Measurements from ENCODE around the gene MLLT3.

Gene MLLT3

DNA sequence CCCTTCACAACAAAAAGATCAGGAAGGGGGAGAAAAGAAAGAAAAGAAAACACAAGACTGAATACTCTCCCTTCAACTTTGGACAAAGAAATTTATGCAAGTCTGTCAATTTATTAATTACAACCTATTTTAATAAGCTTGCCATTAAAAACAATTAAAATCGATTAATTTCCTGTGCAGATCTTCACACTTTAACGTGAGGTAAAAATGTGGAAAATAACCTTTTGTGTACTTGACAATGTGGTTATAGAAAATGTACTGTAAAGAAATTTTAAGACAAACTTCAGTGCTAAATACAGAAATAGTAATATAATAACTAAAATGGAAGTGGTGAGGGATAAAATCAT, 2.7 kb upstream of the MLLT3 start:
- no peak for DNase-seq (ENCODE audit: low spot score)

DNA sequence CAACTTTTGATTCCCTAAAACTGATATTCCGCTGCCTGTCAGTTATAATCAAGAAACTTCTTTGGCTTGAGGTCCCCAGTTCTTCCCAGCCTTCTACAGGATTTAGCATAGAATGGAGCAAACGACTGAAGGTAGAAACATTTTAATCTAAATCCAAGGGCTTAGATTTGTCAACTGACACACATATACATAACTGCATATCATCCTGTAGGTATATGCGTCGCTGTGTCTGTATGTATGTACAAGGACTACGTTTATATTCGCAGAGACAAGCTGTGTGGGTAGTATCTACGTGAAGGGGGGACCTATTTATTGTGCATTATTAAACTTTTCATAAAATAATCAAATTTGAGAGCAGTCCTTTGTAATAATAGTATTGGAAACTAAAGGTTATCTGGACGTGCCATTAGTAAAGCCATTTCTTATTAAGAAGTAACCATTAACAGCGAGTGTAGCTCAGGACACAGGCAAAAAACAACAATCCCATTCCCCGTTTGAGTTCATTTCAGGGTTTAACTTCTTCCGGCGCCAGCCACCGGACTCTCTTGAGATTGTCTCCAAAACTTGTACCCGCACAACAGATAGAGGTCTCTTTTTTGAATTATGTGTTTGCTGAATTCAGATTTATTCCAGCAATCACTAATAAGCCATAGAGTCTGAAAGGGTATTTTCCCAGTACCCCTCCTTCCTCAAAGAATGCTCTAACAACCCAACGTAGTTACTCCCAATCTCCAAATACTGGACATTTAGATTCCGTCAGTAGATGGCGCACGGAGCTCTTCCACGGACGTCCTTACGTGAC, 2.1 kb upstream of the MLLT3 start:
- DNase-seq (ENCODE audit: low spot score), result peak; percentile 78

DNA sequence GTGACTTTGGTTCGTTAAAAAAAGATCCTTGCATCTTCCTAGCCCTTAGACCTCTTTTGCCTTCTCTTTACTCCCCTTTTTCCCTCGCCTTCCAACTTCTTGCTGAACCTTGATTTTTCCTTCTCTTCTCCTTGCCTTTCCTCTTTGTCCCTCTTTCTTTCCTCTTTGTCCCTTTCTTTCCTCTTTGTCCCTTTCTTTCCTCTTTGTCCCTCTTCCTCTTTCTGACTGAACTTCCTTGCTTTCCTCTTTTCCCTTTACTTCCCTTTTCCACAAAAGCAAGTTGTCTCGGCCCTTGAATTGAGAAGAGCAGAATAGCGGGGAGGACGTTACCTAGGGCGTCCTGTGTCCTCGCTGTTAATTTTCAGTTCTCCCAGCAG, 1.4 kb upstream of the MLLT3 start:
- DNase-seq (ENCODE audit: low spot score), result peak; percentile 3

GRCh38 chr9:20623021-20623747, 885 bp upstream of the MLLT3 start:
- DNase-seq (ENCODE audit: low spot score), result peak; percentile 22

DNA sequence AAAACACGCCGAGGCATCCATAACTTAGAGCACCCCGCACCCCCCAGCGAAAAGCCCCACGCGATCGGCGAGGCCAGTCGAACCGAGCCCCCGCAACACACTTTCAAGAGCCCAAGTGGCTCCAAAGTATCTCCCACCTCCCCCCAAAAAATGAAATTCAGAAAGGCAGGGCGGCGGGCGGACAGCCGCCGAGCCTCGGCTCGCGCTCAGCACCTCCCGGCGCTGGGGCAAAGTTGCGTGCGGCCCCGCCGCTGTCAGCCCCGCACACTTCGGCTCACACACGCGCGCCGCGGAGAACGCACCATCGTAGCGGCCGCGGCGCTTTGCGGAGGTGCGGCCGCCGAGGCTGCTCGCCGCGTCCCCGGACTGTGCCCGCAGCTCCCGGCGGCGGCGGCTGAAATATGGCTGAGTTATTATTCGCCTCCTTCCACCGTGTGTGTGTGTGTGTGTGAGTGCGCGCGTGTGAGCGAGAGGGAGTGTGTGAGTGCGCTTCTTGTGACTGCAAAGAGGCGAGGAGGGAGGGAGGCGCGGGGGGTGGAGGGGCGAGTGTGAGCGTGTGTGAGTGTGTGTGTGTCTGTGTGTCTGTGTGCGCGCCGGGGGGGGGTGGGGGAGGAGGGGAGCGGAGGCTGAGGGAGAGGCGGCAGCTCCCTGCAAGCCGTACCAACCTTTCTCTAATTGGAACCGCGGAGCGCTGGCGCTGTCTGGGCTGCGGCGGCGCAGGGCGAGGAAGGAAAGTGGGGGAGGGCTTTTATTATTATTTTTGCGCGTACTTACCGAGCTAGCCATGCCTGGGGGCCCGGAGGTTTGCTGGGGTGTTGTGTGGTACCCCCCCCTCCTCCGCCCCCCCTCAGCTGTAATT, 599 bp downstream of the MLLT3 start:
- DNase-seq (ENCODE audit: low spot score), result peak; percentile 69

GRCh38 chr9:20620650-20621470, 1.4 kb downstream of the MLLT3 start:
- peak; percentile 23 for DNase-seq (ENCODE audit: low spot score)

DNA sequence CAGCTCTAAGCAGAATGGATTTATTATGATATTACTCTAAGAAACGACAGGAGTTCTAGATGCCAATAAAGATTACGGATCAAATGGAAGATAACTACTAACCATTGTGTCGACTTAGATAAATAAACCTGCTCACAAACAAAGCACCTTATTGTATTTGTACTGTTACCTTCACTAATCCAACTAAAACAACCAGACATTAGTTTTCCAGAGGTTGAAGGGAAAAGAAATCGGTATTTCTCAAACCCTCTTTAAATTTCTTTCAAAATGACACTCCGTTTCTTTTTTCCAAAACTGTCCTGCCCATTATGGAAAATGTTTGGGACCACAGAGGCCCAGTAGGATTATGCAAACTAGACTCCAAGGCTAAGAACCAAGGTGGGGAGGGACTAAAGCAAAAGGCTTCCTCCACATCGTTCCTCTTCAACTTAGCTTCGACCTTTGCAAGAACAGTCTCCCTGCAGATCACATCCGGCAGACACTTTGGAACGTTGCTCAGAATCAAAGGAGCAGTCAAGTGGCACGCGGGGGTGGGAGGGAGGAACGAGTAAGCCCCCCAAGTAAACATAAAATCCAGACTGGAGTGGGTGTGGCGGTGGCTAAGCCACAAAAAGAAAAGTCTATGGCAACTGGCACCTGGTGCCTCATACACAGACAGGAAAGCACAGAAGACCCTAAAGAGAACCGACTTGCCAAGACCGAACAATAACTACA, 2.7 kb downstream of the MLLT3 start:
- no peak for DNase-seq (ENCODE audit: low spot score)

- peak; percentile 83 for DNase-seq (ENCODE audit: low spot score)
Observed at GRCh38 chr9:20618361-20618802, 3.9 kb downstream of the MLLT3 start.

DNA sequence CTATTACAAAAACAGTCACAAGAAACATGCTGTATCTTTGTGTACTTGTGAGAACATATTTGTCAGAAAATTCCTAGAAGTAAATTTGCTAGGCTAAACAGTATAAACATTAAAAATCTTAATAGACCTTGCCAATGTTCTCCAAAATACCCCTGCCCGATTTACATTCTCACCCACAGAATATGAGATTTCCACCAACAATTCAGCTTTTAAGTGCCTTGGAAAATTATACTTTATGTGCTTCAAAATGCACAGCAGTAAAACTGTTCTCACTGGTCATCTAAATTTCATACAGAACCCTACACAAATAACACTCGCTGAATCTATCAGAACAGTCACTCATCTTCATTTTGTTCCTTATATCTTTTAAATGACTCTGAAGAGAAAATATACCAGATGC, 5.5 kb downstream of the MLLT3 start:
- no peak for DNase-seq (ENCODE audit: low spot score)

DNA sequence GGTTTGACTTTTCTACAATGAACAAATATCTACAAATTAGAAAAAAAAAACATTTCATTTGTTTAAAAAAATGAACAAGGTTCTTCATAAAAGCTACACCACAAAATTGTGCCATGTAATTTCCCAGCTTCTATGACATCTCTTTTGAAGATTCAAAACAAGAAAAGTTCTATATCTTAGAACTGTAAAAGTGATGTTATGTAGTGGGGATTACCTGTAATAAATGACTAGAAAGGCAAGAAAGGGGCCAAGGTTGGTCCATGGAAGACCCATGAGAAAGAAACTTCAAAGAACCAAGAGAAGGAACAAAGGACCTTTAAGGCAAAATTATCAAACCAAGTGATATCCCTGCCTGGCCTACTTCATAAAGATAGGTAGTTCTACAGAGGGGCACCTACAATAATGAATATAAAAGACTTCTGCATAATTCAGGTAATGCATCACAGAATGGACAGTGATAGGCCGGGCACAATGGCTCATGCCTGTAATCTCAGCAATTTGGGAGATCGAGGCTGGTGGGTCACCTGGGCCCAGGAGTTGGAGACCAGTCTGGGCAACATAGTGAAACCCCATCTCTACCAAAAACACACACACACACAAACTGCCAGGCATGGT, 7.6 kb downstream of the MLLT3 start:
- no peak for DNase-seq (ENCODE audit: low spot score)

GRCh38 chr9:20611691-20612287, 10.5 kb downstream of the MLLT3 start:
- peak; percentile 44 for DNase-seq (ENCODE audit: low spot score)

GRCh38 chr9:20610591-20610990, 11.7 kb downstream of the MLLT3 start:
- DNase-seq (ENCODE audit: low spot score), result no peak

- DNase-seq (ENCODE audit: low spot score), result no peak
Observed at GRCh38 chr9:20608582-20608981, 13.7 kb downstream of the MLLT3 start.

DNA sequence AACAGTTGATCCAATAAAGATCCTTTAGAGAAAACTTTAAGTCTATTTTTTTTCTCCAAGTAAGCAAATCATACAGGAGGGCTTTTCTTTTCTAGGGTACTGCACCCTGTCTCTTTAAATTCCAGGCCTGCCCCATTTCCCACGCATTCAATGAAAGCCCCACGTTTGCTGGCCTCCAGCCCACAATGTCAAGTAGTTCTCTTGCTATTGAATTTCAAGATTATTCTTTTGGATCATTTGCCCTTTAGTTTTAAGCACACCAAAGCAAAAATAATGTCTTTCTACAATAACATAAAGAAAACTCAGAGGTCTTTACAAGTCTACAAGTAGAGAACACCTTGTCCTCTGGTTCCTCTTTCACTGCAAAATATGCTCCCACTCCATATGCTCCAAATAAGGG, 15.6 kb downstream of the MLLT3 start:
- DNase-seq (ENCODE audit: low spot score), result no peak

DNA sequence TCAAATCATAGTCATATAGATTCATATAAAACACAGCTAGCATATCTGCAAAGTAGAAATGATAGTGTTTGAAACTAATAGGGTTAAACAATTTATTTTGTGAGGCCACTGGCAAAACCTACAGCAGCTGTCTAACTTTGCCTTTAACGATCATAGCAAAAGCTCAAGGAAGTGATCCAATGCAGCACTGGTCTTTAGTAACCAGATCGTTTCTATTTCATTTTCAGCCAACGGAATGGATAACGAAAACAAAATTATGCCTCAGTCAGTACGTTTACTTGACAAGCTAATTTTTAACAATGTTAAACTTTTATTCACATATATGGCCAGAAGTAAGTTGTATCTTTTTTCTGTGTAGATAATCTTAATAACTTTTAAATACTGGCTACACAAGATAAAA, 17.7 kb downstream of the MLLT3 start:
- DNase-seq (ENCODE audit: low spot score), result no peak

- DNase-seq (ENCODE audit: low spot score), result no peak
Observed at GRCh38 chr9:20603524-20604268, 18.6 kb downstream of the MLLT3 start.

DNA sequence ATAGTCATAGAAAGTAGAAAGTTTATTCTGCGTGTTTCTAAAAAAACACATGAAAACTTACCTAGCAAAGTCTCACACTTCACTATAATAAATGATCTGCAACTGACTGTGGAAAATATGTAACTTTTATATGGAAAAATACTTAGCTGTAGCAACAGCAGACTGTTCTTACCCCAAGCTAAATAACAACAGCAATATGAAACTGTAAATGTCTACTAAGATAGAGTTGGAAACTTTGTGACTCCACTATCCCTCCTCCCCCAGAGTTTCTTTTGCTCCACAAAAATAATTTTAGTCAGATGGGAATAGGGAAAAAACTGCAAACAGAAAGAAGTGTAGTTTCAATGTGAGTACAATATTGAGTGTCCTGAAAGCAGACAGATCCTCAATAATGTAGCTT, 21.0 kb downstream of the MLLT3 start:
- DNase-seq (ENCODE audit: low spot score), result no peak

GRCh38 chr9:20599195-20599594, 23.1 kb downstream of the MLLT3 start:
- no peak for DNase-seq (ENCODE audit: low spot score)

DNA sequence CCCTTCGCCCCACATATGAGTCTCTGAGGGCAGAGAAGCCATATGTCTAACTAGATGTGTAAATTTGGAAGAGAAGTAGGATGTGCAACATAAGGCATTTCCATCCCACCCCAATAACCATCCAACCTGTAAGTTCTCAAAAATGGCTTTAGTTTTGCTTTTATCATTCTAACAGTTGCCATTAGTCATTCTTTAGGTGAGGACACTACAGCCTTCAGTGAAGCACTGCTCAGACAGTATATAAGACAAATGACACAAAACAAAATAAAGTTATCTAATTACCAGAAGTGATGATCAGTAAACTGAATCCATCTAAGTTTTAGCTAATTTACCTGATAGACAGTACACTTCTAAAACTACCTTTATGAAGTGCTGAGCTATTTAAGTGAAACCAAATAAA, 23.9 kb downstream of the MLLT3 start:
- no peak for DNase-seq (ENCODE audit: low spot score)

DNA sequence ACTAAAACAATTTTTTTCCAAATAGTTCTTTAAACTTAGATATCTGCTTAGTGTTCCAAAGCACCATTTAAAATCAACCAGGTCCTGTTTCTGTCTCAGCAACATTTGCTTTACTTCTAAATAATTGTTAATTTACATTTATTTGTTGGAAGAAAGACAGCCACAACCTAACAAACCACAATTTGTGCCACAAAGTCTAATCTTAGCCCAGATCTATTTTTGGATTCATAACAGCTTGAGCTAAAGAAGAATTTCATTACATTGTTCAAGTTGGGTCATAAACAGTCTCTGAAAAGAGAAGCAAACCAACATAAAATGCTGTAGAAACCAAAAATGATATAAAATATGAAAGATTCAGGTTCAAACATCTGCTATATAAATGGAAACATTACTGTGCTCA, 24.4 kb downstream of the MLLT3 start:
- no peak for DNase-seq (ENCODE audit: low spot score)
